ENCODE results near the gene PPP2R5C.
A peak's percentile ranks its signal among the peaks of the same experiment; 100 is the strongest.
"Not testable (repeated sequence)": the region's sequence is repeated elsewhere in the genome, so short reads cannot be mapped to it uniquely, and the experiment has no call there.

The PPP2R5C gene

DNA sequence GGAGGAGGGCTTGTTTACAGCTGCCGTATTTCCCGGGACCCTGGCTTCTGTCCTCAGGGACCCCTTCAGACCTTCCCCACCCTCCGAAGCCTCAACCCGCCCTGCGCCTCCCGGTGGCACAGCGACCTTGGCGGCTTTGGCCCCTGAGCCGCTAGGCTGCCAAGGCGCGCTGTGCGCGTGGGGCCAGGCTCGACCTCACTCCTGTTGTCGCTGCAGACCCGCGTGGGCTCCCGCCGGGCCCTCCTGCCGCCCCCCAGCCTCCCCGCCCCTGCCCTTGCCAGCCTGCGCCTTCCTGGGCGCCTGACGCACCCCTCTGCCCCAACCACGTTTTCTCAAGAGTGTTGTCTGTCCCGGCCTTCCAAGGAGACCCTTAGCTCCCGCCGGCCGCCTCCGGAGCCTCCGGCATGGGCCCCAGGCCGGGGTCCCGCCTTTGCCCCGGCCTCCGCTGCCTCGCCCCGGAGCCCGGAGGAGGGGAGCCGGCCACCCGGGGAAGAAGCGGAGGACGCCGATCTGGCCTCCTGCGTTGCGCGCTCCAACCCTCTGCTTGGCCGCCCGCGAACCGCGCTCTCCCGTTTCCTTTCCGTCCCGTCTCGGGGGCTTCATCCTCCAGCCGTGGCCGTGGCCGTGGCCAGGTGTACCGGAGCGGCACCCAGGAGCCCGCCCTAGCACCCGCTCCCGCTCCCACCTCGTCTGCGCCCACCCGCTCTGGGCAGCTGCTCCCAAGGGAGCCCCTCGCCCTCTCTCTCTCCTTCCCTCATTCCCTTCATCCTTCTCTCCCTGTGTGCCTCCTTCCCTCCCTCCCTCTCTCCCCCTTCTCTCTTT lies 19.9 kb downstream of the PPP2R5C start:
- peak in 2 of 3 experiments; percentile 6 to 32 for DNase-seq (ENCODE audit: low read depth in 3 of 3)

DNA sequence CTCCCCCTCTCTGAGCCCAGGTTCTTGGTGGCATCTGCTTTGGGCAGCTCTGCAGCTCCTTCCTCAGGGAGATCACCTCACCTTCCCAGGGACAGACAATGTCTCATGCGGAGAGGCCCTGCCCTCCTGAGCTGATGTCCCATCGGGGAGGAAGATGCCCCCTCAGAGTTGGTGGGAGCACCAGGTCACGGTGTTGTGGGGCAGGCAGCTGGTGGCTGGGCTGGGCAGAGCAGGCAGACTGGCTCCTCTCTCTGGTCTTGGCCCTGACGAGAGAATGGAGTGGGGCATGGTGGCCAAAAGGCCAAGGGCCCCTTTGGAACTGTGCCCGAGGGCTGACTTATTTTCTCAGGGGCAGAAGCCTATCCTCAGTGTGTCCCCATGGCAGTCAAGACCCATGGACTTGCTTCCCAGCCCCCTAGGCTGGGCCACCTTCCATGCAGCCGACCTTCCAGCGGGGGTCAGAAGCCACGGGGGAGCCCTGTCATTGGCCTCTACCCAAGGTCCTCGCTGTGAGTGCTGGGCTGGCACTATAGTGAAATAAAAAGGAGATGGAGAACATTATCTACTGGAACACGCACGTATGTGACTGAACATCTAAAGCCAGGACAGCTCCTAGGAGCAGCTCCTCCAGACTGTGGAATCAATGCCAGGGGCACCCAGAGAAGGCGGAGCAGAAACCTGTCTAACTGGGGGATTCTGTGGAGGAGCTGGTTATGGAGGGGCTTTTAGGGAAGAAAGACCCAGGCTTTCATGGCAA lies 21.9 kb downstream of the PPP2R5C start:
- DNase-seq (ENCODE audit: low read depth in 3 of 3) = no peak

DNA sequence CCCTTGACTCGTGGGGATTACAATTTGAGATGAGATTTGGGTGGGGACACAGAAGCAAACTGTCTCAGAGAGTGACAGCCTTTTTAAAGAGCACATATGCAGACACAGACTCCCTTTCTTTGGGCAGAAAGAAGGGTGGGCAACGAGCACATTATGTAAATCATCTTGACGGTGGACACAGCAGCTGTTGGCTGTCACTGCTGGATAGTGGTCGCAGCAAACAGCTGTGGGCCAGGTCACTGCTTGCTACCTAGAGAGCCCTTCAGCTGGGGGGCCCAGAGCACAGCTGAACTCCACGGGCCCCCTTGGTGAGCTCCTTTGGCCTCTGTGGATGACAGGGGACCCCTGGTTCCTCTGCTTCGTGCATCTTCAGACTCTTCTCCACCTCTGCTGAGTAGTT lies 23.1 kb downstream of the PPP2R5C start:
- DNase-seq (ENCODE audit: low read depth in 3 of 3) = no peak

DNA sequence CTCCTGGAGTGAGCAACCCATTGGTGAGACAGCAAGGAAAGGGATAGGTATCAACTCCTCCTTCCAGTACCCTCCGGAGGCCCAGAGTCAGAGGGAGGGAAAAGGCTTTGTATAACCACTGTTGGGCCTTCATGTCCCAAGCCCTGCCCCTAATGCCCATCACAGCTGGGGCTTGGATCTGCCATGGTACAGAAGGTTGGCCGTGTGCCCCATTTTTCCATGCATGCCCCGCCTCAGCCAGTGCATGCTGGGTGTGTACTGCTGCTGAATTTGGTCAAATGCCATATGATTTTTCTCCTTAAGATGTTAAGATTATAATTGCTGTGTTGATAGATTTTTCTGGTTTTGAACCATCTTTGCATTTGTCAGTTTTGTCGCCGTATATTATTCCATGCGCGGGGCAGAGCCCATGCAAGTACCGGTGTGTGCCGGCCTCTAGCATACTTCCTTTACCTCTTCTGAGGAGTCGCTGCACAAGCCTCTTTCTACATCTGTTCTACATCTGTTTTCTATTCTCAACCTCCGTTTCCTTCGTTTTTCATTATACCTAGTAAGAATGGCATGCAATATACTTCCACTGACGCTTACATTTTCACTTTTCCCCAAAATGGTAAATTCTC lies 26.6 kb downstream of the PPP2R5C start:
- no peak for DNase-seq (ENCODE audit: low read depth in 3 of 3)

DNA sequence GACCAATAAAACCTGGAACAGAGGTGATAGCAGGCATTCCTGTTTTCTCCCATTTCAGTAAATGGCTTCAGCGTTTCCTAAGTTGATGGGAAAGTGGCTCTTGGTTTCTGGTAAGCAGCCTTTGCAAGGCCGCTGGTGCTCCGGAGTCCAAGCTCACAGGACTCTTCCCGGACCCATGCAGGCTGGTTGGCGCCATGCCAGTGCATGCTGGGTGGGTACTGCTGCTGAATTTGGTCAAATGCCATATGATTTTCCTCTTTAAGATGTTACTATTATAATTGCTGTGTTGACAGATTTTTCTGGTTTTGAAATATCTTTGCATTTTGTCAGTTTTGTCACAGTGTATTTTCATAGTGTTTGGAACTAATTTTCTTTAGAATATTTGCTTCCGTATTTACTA lies 27.7 kb downstream of the PPP2R5C start:
- no peak for DNase-seq (ENCODE audit: low read depth in 3 of 3)

GRCh38 chr14:101790232-101790631 lies 28.7 kb downstream of the PPP2R5C start:
- no peak for DNase-seq (ENCODE audit: low read depth in 3 of 3)

DNA sequence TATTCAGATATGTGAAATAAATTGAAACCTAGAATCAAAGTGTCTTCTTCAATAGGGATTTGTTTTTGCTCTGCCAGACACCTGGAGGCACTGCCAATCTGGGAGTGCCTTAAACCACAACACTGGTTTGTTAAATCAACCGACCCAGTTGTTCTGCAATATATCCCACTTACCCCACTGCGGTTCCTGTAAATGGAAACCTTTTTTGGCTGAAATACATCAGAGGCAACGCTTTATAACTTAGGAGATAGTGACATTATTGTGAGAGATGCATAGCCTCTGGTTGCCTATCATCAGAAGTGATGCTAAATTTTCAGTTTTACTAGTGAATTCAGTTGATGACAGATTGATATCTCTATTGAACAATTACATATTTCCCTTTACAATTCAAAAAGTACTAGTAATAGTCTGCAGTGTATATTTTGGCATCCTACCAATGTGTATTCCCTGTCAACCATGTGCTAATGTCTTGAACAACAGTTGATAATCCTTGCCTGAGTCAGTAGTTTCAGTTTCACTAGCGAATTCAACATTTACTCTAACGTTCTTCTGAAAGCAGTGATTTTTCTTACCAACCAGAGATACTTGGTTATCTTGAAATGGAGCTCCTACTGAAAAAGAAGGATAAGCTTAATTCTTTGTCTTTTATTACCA lies 30.5 kb downstream of the PPP2R5C start:
- DNase-seq (ENCODE audit: low read depth in 3 of 3) = no peak

DNA sequence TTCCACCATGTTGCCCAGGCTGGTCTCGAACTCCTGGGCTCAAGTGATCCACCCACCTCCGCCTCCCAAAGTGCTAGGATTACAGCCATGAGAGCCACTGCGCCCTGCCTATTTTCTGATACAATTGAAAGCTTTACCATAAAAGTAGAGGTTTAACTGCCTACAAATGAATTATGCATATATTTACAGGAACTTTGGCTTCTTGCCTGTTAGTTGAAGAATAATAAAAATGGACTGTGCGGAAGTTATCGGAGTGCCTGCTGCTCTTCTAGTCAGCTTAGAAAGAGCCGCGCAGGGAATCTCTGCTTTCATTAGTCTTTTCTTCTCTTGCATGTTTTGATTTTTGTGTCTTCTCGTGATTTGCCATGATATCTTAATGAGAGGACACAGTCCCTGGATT lies 34.5 kb downstream of the PPP2R5C start:
- no peak for DNase-seq (ENCODE audit: low read depth in 3 of 3)

DNA sequence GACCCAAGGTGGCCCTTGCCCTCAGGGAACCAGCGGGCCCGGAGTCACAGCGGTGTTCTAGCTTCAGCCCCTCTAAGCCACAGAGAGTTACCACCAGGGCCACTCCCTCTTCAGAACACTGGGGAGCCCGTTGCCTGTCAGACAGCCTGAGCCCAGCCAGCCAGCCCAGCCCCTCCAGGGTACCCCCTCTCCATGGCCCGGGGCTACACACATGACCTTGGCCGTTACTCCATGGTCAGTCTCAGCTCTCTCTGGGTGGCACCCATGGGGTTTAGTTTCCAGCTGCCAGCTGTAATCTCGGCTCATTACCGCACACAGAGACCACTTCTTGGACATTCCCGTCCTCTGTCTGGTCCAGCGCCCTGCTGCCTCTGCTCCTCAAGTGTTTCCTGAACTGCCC lies 35.0 kb downstream of the PPP2R5C start:
- DNase-seq (ENCODE audit: low read depth in 3 of 3) = no peak

- no peak for DNase-seq (ENCODE audit: low read depth in 3 of 3)
Observed at GRCh38 chr14:101797856-101798255, 36.3 kb downstream of the PPP2R5C start.

GRCh38 chr14:101804373-101804772 lies 42.9 kb downstream of the PPP2R5C start:
- DNase-seq (ENCODE audit: low read depth in 3 of 3) = not testable (repeated sequence)

- DNase-seq (ENCODE audit: low read depth in 3 of 3) = not testable (repeated sequence)
Observed at GRCh38 chr14:101806252-101806651, 44.7 kb downstream of the PPP2R5C start.

DNA sequence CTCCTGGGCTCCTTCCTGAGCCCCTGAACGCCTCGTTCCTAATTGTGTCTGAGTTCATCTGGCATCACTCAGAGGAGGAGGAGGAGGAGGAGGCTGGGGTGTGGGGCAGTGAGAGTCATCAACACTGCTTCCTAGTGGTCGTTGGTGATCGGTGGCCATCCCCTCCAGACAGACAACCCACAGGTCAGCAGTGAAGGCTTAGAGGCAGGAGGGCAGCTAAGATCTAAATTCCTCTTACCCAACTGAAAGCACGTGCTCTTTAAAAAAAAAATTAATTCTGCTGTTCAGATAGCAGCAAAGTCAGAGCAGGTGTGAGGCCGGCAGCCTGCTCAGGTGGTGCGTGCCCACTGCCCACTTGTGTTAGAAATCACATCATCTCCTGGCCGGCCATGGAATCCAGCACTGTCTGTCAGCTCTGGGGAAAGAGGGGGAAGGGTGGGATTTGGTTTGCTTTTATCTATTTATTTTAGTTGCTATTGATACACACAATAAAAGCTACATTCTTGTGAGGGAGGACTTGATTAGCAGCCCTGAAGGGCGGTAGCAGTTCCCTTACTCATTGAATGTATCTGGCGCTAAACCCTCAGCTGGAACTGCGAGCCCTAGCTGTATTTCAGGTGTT lies 46.6 kb downstream of the PPP2R5C start:
- no peak for DNase-seq (ENCODE audit: low read depth in 3 of 3)

GRCh38 chr14:101808894-101809670 lies 47.6 kb downstream of the PPP2R5C start:
- DNase-seq (ENCODE audit: low read depth in 3 of 3) = no peak

DNA sequence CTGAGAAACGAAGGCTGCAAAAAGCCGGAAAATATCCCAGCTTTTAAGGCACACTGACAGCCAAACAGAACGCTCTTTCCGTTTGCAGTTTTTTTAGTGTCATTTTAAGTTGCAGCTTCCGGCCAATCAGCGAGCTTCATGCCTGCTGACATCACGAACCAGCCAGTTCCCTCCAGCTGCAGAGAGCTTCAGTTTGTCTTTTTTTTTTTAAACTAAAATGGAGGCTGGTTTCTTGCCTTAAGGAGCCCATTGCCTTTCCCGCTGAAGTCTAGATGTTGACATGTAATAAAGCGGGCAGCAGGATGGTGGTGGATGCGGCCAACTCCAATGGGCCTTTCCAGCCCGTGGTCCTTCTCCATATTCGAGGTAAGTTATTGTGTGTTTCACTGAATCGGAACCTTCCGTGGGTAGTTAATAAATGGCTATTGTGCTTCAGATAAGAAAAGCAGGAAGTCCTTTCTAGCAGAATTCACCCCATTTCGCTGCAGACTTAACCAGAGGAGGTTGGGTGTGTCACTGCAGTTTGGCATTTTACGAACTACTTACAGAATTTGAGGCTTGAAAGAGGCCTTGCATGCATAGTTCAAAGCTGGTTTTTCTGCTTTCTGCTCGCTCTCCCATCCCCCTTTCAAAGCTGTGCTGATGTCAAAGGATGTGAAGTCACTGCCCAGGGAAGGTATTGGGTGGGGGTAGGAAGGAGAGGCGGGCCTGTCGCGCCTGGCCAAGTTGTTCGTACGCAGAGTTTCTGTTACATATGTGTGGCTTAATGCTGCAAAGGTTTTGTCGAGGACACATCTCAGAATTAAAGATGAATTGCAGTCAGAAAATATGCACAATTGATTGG lies 48.4 kb downstream of the PPP2R5C start:
- DNase-seq (ENCODE audit: low read depth in 3 of 3) = peak; percentile 62 to 72 (median 68)

DNA sequence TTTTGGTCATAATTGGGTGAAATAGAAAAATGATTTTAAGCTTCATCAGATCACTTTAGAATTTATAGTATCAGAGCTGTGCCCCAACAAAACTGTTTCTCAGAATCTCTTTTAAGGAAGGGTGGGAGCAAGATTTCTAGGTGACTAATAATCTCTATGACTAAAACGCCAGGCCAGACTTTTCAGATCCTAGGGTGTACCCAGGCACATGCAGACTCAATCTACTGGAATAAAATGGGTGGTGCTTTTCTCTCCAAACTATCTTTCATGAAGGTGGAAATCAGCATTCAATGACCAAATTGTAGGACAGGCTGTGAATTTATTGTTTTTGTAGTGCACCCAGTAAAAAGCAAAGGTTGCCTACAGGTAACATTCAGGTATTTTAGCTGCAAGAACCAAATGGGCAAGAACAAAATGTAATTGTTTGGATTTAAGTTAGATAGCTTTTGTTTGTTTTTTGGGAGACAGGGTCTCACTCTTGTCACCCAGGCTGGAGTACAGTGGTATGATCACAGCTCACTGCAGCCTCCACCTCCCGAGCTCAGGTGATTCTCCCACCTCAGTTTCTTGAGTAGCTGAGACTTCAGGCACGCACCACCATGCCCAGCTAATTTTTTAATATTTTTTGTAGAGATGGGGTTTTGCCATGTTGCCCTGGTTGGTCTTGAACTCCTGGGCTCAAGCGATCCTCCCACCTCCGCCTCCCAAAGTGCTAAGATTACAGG lies 49.5 kb downstream of the PPP2R5C start:
- DNase-seq (ENCODE audit: low read depth in 3 of 3) = no peak

DNA sequence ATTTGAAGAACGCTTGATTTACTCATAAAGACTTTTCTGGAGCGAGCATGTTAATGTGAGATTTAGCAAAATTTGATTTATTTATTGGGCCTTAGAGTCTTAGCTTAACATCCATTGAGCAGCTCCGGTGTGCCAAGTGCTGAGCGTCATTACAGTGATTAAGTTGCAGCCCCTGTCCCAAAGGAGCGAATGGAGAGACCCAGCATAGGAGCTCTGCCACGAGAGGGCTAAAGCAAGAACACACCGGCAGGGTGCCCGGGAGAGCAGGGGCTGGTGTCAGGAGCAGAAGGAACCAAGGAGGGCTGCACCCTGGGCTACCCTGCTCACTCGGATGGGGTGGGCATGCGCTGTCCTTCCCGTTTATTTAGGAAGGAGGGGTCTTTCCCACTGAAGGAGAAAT lies 50.6 kb downstream of the PPP2R5C start:
- no peak for DNase-seq (ENCODE audit: low read depth in 3 of 3)

DNA sequence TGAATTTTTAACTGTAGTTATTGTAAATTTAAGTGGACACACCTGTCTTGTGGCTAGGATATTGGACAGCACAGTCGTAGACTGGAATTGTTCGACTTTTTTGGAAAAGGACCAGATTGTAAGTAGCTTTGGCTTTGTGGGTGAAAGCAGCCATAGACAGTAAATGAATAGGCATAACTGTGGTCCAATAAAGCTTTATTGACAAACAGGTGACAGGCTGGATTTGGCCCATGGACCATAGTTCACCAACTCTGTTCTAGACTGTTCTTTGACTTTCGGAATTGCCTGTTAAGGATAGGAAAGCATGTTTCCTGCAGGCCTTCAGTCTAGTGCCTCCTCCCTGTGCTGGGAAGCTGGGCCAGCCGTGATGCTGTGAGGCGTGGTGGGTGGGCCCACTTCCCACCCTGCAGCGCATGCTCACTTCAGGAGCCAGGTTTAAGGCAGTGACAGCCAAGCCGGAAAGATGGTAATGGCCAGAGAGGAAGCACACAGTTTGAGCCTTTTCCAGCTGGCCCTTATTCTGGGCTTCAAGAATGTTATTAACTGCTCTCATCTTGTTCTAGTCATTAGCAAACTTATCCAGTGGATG lies 51.8 kb downstream of the PPP2R5C start:
- DNase-seq (ENCODE audit: low read depth in 3 of 3) = no peak

GRCh38 chr14:101813833-101814232 lies 52.3 kb downstream of the PPP2R5C start:
- DNase-seq (ENCODE audit: low read depth in 3 of 3) = no peak

Data from stimulated activated CD4-positive, alpha-beta T cell treated with anti-CD3 and anti-CD28 coated beads, TNF-alpha, amount 100 ng/mL, for 24 hours (primary cell).